ENCODE results near the gene MRPL28. TPM values are rescaled to one million over a fixed set of nuclear protein-coding genes. Genes with fewer than 3 reads are reported as not detected.
"Not testable (repeated sequence)": the region's sequence is repeated elsewhere in the genome, so short reads cannot be mapped to it uniquely, and the experiment has no call there.

Gene MRPL28
- total RNA-seq, 1 donor from 2014 or later: 112 TPM

GRCh38 chr16:374616-374926 is 4.2 kb upstream of the MRPL28 start:
- no peak for DNase-seq (ENCODE audit: extremely low read depth, low read depth, low spot score)

GRCh38 chr16:373848-374615 is 3.7 kb upstream of the MRPL28 start:
- no peak for DNase-seq (ENCODE audit: extremely low read depth, low read depth, low spot score)

GRCh38 chr16:373020-373598 is 2.8 kb upstream of the MRPL28 start:
- DNase-seq (ENCODE audit: extremely low read depth, low read depth, low spot score): no peak

- DNase-seq (ENCODE audit: extremely low read depth, low read depth, low spot score): no peak
Measured at GRCh38 chr16:372302-372983, 2.1 kb upstream of the MRPL28 start.

- DNase-seq (ENCODE audit: extremely low read depth, low read depth, low spot score): no peak
Measured at GRCh38 chr16:371515-372301, 1.4 kb upstream of the MRPL28 start.

- no peak for DNase-seq (ENCODE audit: extremely low read depth, low read depth, low spot score)
Measured at GRCh38 chr16:370979-371514, 709 bp upstream of the MRPL28 start.

GRCh38 chr16:369866-370436 is 387 bp downstream of the MRPL28 start:
- DNase-seq (ENCODE audit: extremely low read depth, low read depth, low spot score): no peak

- DNase-seq (ENCODE audit: extremely low read depth, low read depth, low spot score): no peak
Measured at GRCh38 chr16:369275-369865, 968 bp downstream of the MRPL28 start.

- no peak for DNase-seq (ENCODE audit: extremely low read depth, low read depth, low spot score)
Measured at GRCh38 chr16:368388-369158, 1.8 kb downstream of the MRPL28 start.

GRCh38 chr16:367333-367903 is 2.9 kb downstream of the MRPL28 start:
- no peak for DNase-seq (ENCODE audit: extremely low read depth, low read depth, low spot score)

GRCh38 chr16:366476-366875 is 3.9 kb downstream of the MRPL28 start:
- DNase-seq (ENCODE audit: extremely low read depth, low read depth, low spot score): no peak

GRCh38 chr16:364595-365491 is 5.5 kb downstream of the MRPL28 start:
- DNase-seq (ENCODE audit: extremely low read depth, low read depth, low spot score): no peak

GRCh38 chr16:363766-364490 is 6.4 kb downstream of the MRPL28 start:
- no peak for DNase-seq (ENCODE audit: extremely low read depth, low read depth, low spot score)

GRCh38 chr16:363110-363765 is 7.1 kb downstream of the MRPL28 start:
- DNase-seq (ENCODE audit: extremely low read depth, low read depth, low spot score): no peak

GRCh38 chr16:362702-362999 is 7.7 kb downstream of the MRPL28 start:
- not testable (repeated sequence) for DNase-seq (ENCODE audit: extremely low read depth, low read depth, low spot score)

GRCh38 chr16:361872-362701 is 8.3 kb downstream of the MRPL28 start:
- DNase-seq (ENCODE audit: extremely low read depth, low read depth, low spot score): no peak
